Measurements from ENCODE around the gene PIAS1. TPM values are rescaled to one million over a fixed set of nuclear protein-coding genes. Genes with fewer than 3 reads are reported as not detected.

The PIAS1 gene
- total RNA-seq, 1 experiment from 2014 or later, result 25.9 TPM

GRCh38 chr15:68063606-68064005 is 9.5 kb downstream of the PIAS1 start:
- ATAC-seq (no peak), DNase-seq (ENCODE audit: low read depth, low spot score) (no peak)
- Histone ChIP-seq H3K4me2 (ENCODE audit: low read length) (no peak overlapping the region), H3K4me1 (ENCODE audit: control insufficient read depth in 1 of 2, insufficient read depth in 2 of 2, low read length in 2 of 2) (no peaks in the 10 kb centered on the region), H3K27me3 (ENCODE audit: insufficient read depth, low read length) (no peaks in the 10 kb centered on the region), H3K9ac (ENCODE audit: low read length) (no peak overlapping the region), H3K79me2 (ENCODE audit: insufficient read depth, low read length) (peaks cover 100% of the 10 kb centered on the region), H3K9me3 (ENCODE audit: control insufficient read depth in 1 of 2, insufficient read depth in 1 of 2, low read depth in 1 of 2, low read length in 2 of 2) (no peaks in the 10 kb centered on the region), H4K20me1 (ENCODE audit: insufficient read depth) (0 out of 2 replicates have a peak, but pooled peaks cover 4% of the 10 kb centered on the region), H2AFZ (ENCODE audit: low read depth, low read length, poor library complexity, severe bottlenecking) (no peak overlapping the region), H3K36me3 (ENCODE audit: control insufficient read depth in 1 of 2, insufficient read depth in 2 of 2, low read length in 2 of 2) (no peaks in the 10 kb centered on the region; a peak in 1 of 4 replicates), H3K27ac (ENCODE audit: low read depth, low read length) (no peak overlapping the region), H3K4me3 (replicated peaks in 1 of 2; ENCODE audit: low read depth in 1 of 2, low read length in 2 of 2) (no peak overlapping the region), H3K9me2 (ENCODE audit: insufficient read depth) (no peaks in the 10 kb centered on the region)
- CTCF ChIA-PET, result no interaction called here
- no TSS peak for BruUV-seq (replicated peaks)
- RAD21 ChIA-PET (ENCODE audit: low non-redundant PET in 1 of 2, low total read pairs in 2 of 2, uncharacterized antibody in 2 of 2, unreplicated experiment in 2 of 2), result no interaction called here
- intact Hi-C loops (cut with micrococcal nuclease), result no loop called here
- POLR2A ChIA-PET, result no interaction called here
- TF ChIP-seq, protein P1, sequence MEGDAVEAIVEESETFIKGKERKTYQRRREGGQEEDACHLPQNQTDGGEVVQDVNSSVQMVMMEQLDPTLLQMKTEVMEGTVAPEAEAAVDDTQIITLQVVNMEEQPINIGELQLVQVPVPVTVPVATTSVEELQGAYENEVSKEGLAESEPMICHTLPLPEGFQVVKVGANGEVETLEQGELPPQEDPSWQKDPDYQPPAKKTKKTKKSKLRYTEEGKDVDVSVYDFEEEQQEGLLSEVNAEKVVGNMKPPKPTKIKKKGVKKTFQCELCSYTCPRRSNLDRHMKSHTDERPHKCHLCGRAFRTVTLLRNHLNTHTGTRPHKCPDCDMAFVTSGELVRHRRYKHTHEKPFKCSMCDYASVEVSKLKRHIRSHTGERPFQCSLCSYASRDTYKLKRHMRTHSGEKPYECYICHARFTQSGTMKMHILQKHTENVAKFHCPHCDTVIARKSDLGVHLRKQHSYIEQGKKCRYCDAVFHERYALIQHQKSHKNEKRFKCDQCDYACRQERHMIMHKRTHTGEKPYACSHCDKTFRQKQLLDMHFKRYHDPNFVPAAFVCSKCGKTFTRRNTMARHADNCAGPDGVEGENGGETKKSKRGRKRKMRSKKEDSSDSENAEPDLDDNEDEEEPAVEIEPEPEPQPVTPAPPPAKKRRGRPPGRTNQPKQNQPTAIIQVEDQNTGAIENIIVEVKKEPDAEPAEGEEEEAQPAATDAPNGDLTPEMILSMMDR (IDR thresholded peaks at IDR 0.05 in 2 of 3, conservative IDR thresholded peaks at IDR 0.05 in 1 of 3; ENCODE audit: borderline replicate concordance in 1 of 3, insufficient read depth in 1 of 3, low read depth in 2 of 3, low read length in 2 of 3), result no peak
- TF ChIP-seq TCF7L2 (IDR thresholded peaks at IDR 0.05; ENCODE audit: borderline replicate concordance, extremely low read depth, insufficient read depth, insufficient read length), result no peak

DNA sequence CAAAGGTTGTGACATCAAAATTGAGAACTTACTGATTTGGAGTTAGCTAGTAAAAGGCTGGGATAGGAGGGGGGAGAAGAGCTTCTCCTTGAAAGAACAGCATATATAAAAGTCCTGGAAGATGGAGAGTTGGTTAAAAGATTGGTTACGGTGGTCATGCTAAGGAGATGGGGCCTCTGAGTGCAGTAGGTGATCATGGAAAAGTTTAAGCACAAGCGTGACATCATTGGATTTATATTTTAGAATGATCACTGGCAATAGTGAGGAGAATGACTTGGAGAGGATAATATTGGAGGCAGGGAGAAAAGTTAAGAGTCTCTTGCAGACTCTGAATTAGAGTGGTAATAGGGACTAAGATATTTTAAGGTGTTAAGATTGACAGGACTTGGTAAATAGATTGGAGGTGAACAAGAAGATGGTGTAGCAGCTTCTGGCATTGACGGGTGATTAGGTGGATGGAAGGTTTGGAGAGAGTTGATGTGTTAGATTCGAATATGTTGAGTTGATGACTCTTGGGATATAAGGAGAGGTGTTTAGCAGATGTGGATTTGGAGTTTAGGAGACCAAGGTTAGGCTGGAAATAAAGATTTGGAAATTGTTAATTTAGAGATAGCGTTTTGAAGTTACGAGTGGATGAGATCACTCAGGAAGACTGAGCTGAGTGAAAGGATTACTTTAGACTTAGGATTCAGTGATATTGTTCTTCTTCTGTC is 19.6 kb downstream of the PIAS1 start:
- no TSS peak for BruUV-seq (replicated peaks)
- Histone ChIP-seq H3K4me3 (replicated peaks in 1 of 2; ENCODE audit: low read depth in 1 of 2, low read length in 2 of 2) (no peak overlapping the region), H3K27ac (ENCODE audit: low read depth, low read length) (no peak overlapping the region), H3K9me2 (ENCODE audit: insufficient read depth) (no peaks in the 10 kb centered on the region), H3K79me2 (ENCODE audit: insufficient read depth, low read length) (peaks cover 90% of the 10 kb centered on the region), H2AFZ (ENCODE audit: low read depth, low read length, poor library complexity, severe bottlenecking) (no peak overlapping the region), H3K4me1 (ENCODE audit: control insufficient read depth in 1 of 2, insufficient read depth in 2 of 2, low read length in 2 of 2) (no peaks in the 10 kb centered on the region), H3K9me3 (ENCODE audit: control insufficient read depth in 1 of 2, insufficient read depth in 1 of 2, low read depth in 1 of 2, low read length in 2 of 2) (no peaks in the 10 kb centered on the region), H3K27me3 (ENCODE audit: insufficient read depth, low read length) (no peaks in the 10 kb centered on the region), H3K4me2 (ENCODE audit: low read length) (no peak overlapping the region), H4K20me1 (ENCODE audit: insufficient read depth) (peaks cover 8% of the 10 kb centered on the region), H3K9ac (ENCODE audit: low read length) (no peak overlapping the region), H3K36me3 (ENCODE audit: control insufficient read depth in 1 of 2, insufficient read depth in 2 of 2, low read length in 2 of 2) (no peaks in the 10 kb centered on the region)
- DNase-seq (ENCODE audit: low read depth, low spot score), result no peak
- RAD21 ChIA-PET (ENCODE audit: low non-redundant PET in 1 of 2, low total read pairs in 2 of 2, uncharacterized antibody in 2 of 2, unreplicated experiment in 2 of 2), result no interaction called here
- ATAC-seq, result no peak
- POLR2A ChIA-PET, result no interaction called here
- intact Hi-C loops (cut with micrococcal nuclease), result no loop called here
- CTCF ChIA-PET, result no interaction called here
- TF ChIP-seq JUND (IDR thresholded peaks at IDR 0.05) (no peak), REST (IDR thresholded peaks at IDR 0.05; ENCODE audit: low read depth) (no peak)
- TF ChIP-seq, protein P2, sequence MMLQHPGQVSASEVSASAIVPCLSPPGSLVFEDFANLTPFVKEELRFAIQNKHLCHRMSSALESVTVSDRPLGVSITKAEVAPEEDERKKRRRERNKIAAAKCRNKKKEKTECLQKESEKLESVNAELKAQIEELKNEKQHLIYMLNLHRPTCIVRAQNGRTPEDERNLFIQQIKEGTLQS (IDR thresholded peaks at IDR 0.05), result no peak

All from HCT116 (cell line).